ENCODE measurements around the gene TGFBR3. TPM values are rescaled to one million over a fixed set of nuclear protein-coding genes. Genes with fewer than 3 reads are reported as not detected.

The TGFBR3 gene
- total RNA-seq, 6 experiments from 2014 or later: 5.8 to 21.1 (median 19.0) TPM

DNA sequence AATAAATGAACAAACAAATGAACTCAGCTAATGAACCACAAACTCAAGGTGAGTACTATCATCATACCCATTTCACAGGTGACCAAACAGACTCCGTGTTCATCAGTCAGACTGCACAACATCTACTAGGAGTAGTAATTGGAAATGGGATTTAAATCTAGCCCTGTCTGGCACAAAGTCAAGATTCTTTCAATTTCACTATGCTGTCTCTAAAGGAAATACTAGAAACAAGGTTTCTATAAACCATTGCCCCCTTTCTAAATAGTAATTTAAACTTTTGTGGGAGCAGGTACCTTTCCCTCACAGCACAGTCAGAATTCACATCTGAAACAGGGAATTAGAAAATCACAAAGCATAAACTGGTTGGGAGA lies 160.3 kb downstream of the TGFBR3 start:
- Mint-ChIP-seq H3K27me3 (ENCODE audit: insufficient read depth) (peaks cover 2% of the 10 kb centered on the region; the same call in 1 of the 2 replicates), H3K4me1 (ENCODE audit: low read depth) (peaks cover 31% of the 10 kb centered on the region), H3K9me3 (no peaks in the 10 kb centered on the region), H3K36me3 (ENCODE audit: low read depth) (peaks cover 38% of the 10 kb centered on the region), H3K4me3 (peak overlapping the region; percentile 68), H3K27ac (peak overlapping the region; percentile 94)
- no peak for DNase-seq
- no peak for TF ChIP-seq CTCF (IDR thresholded peaks at IDR 0.05)

GRCh38 chr1:91724644-91725043 lies 161.3 kb downstream of the TGFBR3 start:
- peaks cover 38% of the 10 kb centered on the region for H3K36me3 Mint-ChIP-seq (ENCODE audit: low read depth)
- TF ChIP-seq CTCF (IDR thresholded peaks at IDR 0.05): no peak
- H3K4me1 Mint-ChIP-seq (ENCODE audit: low read depth): peaks cover 27% of the 10 kb centered on the region
- H3K4me3 Mint-ChIP-seq: no peak overlapping the region
- H3K9me3 Mint-ChIP-seq: no peaks in the 10 kb centered on the region
- no peaks in the 10 kb centered on the region; the same call in 1 of the 2 replicates for H3K27me3 Mint-ChIP-seq (ENCODE audit: insufficient read depth)
- no peak overlapping the region for H3K27ac Mint-ChIP-seq
- no peak for DNase-seq

GRCh38 chr1:91724231-91724630 lies 161.7 kb downstream of the TGFBR3 start:
- peaks cover 27% of the 10 kb centered on the region for H3K4me1 Mint-ChIP-seq (ENCODE audit: low read depth)
- peaks cover 39% of the 10 kb centered on the region for H3K36me3 Mint-ChIP-seq (ENCODE audit: low read depth)
- H3K27ac Mint-ChIP-seq: no peak overlapping the region
- H3K27me3 Mint-ChIP-seq (ENCODE audit: insufficient read depth): no peaks in the 10 kb centered on the region; the same call in 1 of the 2 replicates
- no peak overlapping the region for H3K4me3 Mint-ChIP-seq
- no peak for DNase-seq
- H3K9me3 Mint-ChIP-seq: no peaks in the 10 kb centered on the region
- no peak for TF ChIP-seq CTCF (IDR thresholded peaks at IDR 0.05)

DNA sequence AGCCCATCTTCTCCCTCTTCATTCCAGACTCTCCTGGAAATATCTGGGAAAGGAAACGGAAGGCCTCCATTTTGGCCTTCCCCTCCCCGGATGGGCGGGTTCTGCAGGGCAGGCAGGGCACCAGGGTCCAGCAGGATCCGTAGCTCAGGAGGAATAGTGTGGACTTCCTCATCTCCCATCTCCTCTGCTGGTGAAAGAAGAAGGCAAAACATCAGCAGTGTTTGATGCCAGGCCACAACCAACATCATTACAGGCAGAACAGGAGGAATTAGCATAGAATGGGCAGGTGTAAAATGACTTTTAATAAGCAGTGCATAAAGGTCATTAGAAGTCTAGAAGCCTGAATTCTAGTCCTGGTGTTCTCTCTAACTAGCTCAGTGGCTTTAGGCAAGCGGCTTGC lies 165.9 kb downstream of the TGFBR3 start:
- TF ChIP-seq CTCF (IDR thresholded peaks at IDR 0.05): no peak
- Mint-ChIP-seq H3K36me3 (ENCODE audit: low read depth) (peaks cover 34% of the 10 kb centered on the region), H3K27ac (no peak overlapping the region), H3K27me3 (ENCODE audit: insufficient read depth) (no peaks in the 10 kb centered on the region), H3K4me1 (ENCODE audit: low read depth) (peaks cover 3% of the 10 kb centered on the region), H3K4me3 (no peak overlapping the region), H3K9me3 (no peaks in the 10 kb centered on the region)
- DNase-seq: no peak

DNA sequence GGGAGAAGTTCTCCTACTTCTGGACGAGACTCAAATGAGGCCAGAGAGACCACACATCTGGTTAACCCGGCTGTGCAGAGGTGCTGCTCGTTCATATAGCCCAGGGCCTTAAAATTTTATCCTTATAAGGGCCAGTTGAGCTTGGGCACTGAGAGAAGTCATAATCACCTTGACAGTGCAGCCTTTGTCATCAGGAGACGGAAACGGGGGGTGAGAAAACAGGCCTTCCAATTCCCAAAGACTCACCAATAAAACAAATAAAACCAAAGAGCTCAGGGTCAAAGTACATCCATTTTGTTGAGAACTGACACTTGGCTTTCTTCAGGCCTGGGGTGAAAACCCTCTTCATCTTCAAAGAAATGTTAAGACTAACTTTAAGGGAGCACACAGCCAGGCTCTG lies 167.1 kb downstream of the TGFBR3 start:
- Mint-ChIP-seq H3K4me3 (no peak overlapping the region), H3K27ac (no peak overlapping the region), H3K36me3 (ENCODE audit: low read depth) (peaks cover 38% of the 10 kb centered on the region), H3K9me3 (no peaks in the 10 kb centered on the region), H3K27me3 (ENCODE audit: insufficient read depth) (no peaks in the 10 kb centered on the region), H3K4me1 (ENCODE audit: low read depth) (peaks cover 2% of the 10 kb centered on the region)
- DNase-seq: no peak
- TF ChIP-seq CTCF (IDR thresholded peaks at IDR 0.05): no peak

DNA sequence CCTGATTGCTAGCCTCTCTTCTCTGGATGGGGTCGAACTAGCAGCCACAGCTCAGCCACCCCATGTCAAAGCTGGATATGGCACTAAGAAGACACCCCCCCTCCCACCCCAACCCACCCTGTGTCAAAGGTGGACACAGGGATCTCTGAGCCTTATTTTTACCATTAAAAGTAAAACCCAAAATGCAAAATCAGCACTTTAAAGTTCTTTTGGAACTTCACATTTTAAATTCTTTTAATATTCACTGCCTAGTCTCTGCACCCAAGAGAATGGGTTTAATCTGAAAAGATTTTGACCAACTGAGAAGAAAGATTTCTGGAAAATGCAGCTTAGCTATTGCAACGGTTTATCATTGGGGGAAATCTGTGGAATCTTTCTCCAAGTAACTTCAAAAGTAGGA lies 167.6 kb downstream of the TGFBR3 start:
- Mint-ChIP-seq H3K9me3 (no peaks in the 10 kb centered on the region), H3K4me3 (no peak overlapping the region), H3K27me3 (ENCODE audit: insufficient read depth) (no peaks in the 10 kb centered on the region), H3K4me1 (ENCODE audit: low read depth) (peaks cover 7% of the 10 kb centered on the region), H3K27ac (no peak overlapping the region), H3K36me3 (ENCODE audit: low read depth) (peaks cover 38% of the 10 kb centered on the region)
- no peak for DNase-seq
- no peak for TF ChIP-seq CTCF (IDR thresholded peaks at IDR 0.05)

All from HFFc6 (cell line).